HUDEP-2 (cell line): ENCODE results near the gene OBP2A.

Experiments used
- DNase-seq, 76 experiments: peaks; one replicate each; lab custom pipeline; 2025; ENCODE audit not compliant: unreplicated experiment in 76 of 76; lab: John Stamatoyannopoulos, UW

Gene OBP2A

GRCh38 chr9:135574331-135574730 is 28.4 kb downstream of the OBP2A start:
- no peak for DNase-seq

DNA sequence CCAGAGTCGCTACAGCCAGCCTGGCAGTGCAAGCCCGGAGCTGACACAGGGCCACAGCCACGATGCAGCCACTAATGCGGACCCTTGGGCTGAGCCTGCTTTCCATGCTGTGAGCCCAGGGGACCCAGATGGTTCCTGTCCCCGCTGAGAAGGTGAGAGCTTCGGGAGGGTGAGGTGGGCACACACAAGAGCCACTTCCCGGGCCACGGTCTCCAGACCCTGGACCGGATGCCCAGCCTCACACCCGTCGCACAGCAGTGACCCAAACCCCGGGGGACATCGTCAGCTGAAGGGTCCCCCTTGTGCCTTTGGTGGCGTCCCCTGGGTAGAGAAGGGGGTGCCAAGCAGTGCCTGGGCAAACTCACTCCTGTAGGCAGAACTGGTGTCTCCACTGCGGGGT is 29.0 kb downstream of the OBP2A start:
- DNase-seq = no peak

GRCh38 chr9:135575995-135576631 is 30.2 kb downstream of the OBP2A start:
- no peak for DNase-seq

DNA sequence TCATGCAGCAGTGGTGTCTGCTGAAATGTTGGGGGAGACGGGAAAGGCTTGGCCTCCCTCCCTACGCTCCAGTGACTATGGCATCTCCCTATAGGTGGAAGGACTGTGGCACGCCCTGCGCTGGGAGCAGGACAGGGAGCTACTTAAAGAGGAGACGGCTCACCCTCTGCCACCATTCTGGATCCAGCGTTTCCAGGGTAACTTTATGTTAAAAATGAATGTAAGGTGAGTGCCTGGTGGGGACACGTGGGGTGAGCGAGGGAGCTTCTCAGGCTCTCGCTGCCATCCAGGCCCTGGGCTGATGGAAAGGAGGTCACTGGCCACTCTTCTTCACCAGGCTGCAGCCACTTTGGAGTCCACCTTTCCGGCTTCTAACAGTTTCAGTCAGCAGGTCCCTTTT is 31.3 kb downstream of the OBP2A start:
- no peak for DNase-seq

GRCh38 chr9:135579356-135579755 is 33.4 kb downstream of the OBP2A start:
- no peak for DNase-seq

- DNase-seq = no peak
Measured at GRCh38 chr9:135579889-135580660, 34.1 kb downstream of the OBP2A start.

DNA sequence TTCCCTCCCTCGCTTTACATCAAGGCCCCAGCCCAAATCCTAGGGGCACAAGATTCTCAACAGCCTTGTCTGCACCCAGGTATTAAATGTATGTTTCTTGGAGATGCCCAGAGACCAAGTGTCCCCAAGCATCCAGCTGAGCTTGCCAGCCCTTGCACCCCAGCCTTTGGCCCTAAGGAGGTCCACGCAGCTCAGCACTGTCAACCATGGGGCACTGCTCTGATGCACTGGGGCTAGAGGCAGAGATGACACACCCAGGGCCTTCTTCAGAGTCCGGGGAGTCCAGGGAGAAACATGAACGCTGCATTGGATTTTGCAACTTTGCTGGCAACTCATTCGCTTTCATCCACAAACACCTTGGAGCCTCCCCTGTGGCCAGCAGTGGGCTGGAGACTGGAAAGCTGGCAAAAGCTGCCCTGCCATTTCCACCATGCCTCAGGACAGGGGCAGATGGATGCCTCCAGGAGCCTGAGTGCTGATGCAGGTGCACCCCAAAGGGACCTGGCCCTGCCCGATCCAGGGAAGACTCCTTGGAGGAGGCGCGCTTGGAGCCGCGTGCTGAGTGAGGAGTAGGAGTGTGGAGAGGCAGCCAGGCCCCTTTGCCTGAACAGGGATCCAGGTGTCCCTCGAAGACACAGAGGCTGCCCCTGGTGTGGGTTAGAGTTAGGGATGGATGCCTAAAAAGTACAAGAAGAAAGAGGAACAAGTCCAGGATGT is 34.9 kb downstream of the OBP2A start:
- no peak for DNase-seq

DNA sequence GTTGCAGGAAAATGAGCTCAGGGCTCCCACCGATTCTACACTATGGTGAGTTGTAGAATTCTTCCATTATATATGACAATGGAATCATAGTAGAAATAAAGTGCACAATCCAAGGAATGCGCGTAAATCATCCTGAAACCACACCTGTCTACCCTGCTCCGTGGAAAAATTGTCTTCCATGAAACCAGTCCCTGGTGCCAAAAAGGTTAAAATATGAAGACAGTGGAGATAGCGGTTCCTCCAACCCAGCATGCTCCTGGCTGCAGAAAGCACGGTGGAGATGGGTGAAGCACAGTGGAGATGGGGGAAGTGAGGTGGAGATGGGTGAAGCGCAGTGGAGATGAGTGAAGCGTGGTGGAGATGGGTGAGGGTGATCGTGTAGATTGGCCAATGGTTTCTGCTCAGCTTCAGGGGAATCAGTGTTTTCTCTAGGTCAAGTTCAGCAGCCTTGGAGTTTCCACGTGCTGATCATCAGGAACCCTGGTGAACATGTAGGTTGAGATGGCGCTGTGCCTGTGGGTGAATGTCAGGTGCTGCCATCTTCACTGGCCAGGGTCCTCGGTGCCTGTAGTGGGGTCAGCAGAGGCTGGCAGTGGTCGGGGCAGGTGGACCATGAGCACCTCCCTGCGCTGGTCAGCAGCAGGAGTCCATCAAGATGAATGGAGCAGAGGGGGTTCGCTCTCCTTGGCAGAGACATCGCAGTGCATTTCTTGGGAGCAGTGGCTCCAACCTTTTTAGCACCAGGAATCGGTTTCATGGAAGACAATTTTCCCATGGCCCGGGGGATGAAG is 35.9 kb downstream of the OBP2A start:
- no peak for DNase-seq

- DNase-seq = no peak
Measured at GRCh38 chr9:135582541-135582940, 36.6 kb downstream of the OBP2A start.

DNA sequence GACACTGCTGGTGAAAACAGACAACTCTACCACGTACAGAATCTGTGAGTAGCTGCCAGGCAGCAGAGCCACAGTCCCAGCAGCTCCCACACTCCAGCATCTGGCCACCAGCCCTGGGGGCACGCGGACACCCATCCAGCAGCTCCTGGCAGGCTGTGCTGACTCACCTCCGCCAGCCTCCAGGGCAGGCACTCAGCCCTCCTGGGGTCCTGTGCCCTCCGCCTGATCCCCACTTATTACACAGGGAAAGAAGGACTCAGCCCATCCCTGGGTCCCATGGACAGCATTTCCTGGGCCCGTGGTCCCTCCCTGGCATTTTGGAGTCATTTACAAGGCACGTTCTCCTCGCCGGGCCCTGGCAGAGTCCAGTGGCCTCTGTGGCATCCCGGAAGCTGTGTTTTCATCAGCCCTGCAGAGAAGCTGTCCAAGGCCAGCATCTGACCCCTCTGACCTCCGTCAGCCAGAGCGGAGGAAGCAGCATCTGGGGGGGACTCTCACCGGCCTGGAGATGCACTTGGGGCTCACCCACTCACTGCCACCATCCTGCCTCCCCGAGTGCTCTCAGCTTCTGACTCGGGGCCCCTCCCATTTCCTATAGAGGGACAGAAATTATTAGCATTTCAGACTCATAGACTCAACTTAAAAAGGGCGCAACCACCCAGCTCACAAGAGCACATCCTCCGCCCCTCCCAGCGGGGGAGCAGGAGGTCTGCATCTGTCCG is 37.2 kb downstream of the OBP2A start:
- no peak for DNase-seq

DNA sequence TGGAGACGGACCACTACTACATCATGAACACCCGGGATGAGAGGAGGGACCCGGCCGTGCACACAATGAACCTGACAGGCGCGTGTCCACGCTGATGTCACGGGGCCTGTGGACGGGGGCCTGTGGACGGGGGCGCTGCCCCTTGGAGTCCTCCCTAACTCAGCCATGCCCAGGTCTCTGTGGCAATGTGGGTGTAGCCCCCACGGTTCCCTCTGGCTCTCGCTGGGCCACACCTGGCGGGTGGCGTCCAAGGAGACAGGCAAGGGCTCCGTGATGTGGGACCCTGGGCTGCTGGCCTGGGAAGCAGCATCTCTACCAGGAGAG is 37.7 kb downstream of the OBP2A start:
- DNase-seq = no peak

DNA sequence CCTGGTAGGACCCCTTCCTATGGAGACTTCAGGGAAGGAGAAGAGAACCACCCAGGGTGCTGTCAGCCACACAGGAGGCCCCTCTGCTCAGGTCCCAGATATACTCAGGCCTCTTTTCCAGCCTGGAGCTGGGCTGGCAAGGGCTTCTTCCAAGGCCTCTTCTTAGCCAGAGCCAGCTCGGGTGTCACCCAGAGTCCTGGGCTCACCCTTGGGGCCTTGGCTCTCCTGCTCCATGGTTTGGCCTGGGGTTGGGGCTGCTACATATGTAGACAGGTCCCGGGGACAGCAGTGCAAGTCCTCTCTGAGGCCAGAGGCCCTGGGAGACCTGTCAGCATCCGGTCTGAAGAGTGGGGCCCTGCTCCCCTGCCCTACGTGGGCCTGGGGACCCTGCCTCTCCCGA is 38.4 kb downstream of the OBP2A start:
- no peak for DNase-seq

- DNase-seq = peak in 5 of 76 experiments; percentile 4 to 36 (median 7)
Measured at GRCh38 chr9:135584934-135585333, 39.0 kb downstream of the OBP2A start.

DNA sequence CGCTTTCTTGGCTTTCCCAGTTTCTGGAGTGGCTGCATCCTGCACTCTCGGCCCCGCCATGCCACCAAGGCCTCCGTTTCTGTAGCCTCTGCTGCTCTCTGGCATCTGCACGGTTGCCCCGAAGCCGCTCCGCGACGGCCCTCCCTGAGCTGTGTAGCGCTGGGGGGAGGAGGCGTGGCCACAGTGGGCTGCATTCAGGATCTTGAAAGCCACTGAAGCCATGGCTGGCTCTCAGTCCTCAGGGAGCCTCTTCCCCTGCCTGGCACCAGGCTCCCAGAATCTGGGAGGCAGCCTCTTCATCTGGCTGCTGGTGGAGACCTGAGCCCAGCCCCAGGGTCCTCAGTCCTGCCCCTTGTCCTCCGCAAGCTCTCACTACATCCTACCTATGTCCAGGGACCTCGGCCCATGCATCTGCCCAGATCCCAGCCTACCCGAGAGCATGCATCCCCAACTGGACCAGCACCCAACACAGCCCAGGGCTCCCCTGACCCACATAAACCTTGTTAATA is 40.7 kb downstream of the OBP2A start:
- no peak for DNase-seq

- no peak for DNase-seq
Measured at GRCh38 chr9:135587658-135588057, 41.7 kb downstream of the OBP2A start.

- no peak for DNase-seq
Measured at GRCh38 chr9:135588371-135588770, 42.4 kb downstream of the OBP2A start.

DNA sequence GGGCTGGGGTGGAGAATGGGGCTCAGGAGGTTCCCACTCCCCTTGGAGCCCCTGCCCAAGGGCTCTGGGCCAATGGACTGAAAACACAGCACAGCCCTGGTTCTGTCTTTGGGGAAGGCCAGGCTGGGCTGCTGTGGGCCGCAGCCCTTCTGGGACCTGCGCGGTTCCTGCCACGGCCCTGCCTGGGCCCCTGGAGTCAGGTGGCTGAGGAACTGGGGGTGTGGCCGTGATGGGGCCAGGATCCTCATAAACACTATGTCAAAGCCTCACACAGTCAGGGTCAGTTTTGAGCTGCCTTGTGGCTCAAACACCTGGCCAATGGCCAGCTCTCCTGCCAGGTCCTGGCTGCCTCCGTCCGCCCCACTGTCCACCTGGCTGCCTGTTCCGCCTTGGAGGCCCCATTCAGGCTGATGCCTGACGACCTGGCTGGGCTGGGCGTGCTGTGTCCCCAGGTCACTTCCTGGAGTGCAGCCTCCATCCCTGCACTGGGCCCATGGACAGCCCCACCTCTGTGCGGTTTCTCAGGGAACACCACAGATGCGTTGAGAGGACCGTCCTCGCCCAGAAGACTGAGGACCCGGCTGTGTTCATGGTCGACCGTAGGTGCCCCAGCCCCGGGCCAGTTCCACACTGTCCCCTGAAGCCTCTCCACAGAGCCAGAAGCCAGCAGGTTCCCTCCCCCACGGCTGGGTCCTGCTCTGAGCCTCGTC is 43.1 kb downstream of the OBP2A start:
- no peak for DNase-seq

- DNase-seq = no peak
Measured at GRCh38 chr9:135589596-135590485, 43.9 kb downstream of the OBP2A start.
